ENCODE measurements around the gene SOHLH1.

Gene SOHLH1

GRCh38 chr9:135661816-135662560, 37.3 kb downstream of the SOHLH1 start:
- DNase-seq (ENCODE audit: low spot score) = no peak

- no peak for DNase-seq (ENCODE audit: low spot score)
Measured at GRCh38 chr9:135660407-135660806, 38.9 kb downstream of the SOHLH1 start.

GRCh38 chr9:135659252-135659651, 40.0 kb downstream of the SOHLH1 start:
- no peak for DNase-seq (ENCODE audit: low spot score)

- DNase-seq (ENCODE audit: low spot score) = no peak
Measured at GRCh38 chr9:135657416-135657815, 41.9 kb downstream of the SOHLH1 start.

GRCh38 chr9:135655317-135655716, 44.0 kb downstream of the SOHLH1 start:
- DNase-seq (ENCODE audit: low spot score) = no peak

GRCh38 chr9:135650408-135650807, 48.9 kb downstream of the SOHLH1 start:
- DNase-seq (ENCODE audit: low spot score) = no peak

- no peak for DNase-seq (ENCODE audit: low spot score)
Measured at GRCh38 chr9:135649508-135649907, 49.8 kb downstream of the SOHLH1 start.

GRCh38 chr9:135648494-135649410, 50.5 kb downstream of the SOHLH1 start:
- DNase-seq (ENCODE audit: low spot score) = no peak

- no peak for DNase-seq (ENCODE audit: low spot score)
Measured at GRCh38 chr9:135647884-135648283, 51.4 kb downstream of the SOHLH1 start.

GRCh38 chr9:135644631-135645218, 54.6 kb downstream of the SOHLH1 start:
- DNase-seq (ENCODE audit: low spot score) = no peak
